HG03139 (cell line): ENCODE data around the gene C22orf15.
"Not testable (repeated sequence)": the region's sequence is repeated elsewhere in the genome, so short reads cannot be mapped to it uniquely, and the experiment has no call there.

ENCODE experiments used
- ATAC-seq: cut with Tn5 transposase; IDR thresholded peaks from one replicate; pipeline ENCODE4 v1.9.1; 2021; ENCODE audit not compliant: unreplicated experiment

C22orf15 gene

DNA sequence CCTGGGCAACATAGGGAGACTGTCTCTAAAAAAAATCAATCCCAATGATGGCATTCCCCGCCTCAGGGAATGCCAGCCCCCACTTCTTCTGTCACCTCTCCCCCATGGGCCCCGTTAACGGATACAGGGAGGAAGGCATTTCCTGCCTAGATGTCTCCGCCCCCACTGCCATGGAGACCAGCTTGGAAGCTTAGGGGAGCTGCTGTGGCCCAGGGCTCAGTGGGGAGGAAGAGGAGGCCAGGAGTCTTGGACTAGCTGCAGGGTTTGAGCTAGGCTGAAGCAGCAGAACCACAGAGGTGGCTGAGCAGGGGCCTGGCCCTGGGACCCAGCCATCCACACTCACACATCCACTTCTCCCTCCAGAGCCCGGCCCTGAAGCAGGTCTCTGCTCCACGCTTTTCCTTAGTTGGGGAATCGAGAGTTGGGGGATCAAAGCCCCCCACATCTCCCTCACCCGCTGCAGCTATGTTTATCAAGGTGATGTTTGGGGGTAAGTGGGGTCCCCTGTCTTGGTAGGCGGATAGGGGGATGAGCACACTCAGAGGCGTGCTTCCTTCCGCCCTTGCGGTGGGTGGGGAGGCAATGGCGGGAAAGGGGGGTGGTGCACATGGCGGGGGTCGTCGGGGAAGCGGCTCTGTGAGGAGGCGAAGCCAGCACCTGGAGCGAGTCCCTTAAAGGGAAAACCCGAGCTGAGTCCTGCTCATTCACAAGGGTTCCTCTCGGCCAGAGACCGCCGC, at the start of gene C22orf15:
C22orf15 (plus strand) TSS at position 149 of the 737 bp plus-strand sequence; CDS start at position 466, 317 bp downstream.
- ATAC-seq: no peak

DNA sequence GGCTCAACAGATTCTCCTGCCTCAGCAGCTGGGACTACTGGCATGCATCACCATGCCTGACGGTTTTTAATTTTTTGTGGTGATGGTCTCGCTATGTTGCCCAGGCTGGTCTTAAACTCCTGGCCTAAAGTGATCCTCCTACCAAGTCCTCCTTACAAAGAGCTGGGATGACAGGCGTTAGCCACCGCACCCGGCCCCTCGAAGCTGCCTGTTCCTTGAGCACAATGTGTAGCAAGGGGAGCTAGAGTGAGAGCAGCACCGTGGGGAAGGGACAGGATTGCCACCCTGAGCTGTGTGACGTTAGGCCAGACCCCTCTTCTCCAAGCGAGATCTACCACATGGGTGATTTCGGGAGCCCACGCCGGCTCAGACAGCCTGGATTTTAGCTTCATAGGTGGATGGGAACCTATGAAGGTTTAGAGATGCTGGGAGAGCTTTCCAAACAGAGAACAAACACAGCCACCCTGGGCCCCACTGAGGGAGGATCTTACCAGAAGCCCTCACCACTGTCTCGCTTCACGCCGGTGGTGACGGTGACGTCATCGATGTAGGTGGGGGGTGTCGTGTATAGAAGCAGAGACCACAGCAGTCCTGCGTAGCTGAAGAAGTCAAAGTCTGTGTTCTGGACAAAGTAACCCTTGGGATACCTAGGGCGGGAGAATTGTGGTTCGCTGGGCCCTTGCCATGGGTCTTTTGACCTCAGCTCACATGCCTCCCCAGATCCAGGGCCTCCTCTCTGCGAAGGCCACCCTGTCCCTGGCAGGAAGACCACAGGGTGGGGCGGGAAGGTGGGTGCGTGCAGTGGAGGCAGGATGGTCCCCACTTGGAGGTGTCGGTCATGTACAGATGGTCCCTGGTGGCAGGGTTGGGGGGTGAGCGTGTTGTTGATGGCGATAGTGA, 48.8 kb upstream of the C22orf15 start:
- no peak for ATAC-seq

DNA sequence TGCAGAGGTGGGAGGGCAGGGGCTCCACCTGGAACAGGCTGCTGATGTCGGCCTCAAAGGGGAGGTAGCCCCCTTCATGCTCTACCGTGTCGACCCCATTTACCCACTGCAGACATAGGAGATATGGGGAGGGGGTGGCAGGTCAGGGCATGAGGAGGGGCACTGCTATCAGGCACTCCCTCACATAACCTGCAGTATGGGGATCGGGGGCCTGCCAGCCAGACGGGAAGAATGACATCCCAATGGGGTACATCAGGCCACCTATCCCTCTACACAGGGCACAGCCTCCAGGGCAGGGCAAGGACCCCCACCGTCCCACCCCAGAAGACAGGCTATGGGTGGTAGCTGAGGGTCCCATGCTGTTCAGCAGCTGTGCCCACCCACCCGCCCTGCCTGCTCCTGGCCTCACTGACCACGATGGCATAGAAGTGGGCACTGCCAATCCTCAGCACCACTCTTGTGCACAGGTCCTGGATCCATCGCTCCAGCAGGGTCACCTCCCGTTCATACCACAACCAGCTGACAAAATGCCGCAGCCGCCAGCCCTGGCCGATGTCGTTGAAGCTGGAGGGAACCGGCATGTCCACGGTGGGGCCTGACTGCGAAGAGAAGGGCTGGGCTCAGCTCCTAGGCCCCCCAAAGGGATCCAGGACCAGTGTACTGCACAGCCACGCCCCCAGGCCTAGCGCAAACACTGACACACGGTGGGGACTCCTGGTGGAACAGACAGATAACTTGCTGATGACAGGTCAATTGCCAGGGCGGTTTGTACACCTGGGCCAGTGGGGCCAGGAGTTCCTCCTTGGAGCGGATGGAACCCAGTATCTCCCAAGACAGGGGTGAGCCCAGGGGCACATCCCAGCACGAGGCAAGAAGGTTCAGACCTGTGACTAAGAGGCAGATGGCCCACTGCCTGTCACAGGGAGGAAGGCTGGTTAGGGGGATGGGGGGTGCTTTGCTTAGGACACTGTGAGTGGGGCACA, 47.9 kb upstream of the C22orf15 start:
- ATAC-seq: no peak

DNA sequence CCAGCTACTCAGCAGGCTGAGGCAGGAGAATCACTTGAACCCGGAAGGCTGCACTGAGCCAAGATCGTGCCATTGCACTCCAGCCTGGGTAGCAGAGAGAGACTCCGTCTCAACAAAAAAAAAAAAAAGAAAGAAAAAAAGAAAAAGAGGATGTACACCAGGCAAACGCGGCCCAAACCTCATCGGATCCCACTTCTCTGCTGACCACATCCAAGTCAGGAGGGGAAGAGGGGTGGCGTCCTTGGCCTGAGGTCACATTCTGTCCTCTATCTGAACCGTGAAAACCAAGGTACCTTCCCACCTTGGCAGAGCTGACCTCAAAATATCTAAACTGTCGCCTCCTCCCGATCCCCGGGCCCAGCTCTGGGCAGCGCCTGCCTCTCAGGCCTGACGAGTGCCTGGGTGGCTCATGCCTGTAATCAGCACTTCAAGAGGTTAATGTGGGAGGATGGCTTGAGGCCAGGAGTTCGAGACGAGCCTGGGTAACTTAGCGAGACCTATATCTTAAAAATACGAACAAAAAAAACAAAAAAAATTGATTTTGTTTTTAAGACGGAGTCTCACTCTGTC, 46.9 kb upstream of the C22orf15 start:
- ATAC-seq: no peak

DNA sequence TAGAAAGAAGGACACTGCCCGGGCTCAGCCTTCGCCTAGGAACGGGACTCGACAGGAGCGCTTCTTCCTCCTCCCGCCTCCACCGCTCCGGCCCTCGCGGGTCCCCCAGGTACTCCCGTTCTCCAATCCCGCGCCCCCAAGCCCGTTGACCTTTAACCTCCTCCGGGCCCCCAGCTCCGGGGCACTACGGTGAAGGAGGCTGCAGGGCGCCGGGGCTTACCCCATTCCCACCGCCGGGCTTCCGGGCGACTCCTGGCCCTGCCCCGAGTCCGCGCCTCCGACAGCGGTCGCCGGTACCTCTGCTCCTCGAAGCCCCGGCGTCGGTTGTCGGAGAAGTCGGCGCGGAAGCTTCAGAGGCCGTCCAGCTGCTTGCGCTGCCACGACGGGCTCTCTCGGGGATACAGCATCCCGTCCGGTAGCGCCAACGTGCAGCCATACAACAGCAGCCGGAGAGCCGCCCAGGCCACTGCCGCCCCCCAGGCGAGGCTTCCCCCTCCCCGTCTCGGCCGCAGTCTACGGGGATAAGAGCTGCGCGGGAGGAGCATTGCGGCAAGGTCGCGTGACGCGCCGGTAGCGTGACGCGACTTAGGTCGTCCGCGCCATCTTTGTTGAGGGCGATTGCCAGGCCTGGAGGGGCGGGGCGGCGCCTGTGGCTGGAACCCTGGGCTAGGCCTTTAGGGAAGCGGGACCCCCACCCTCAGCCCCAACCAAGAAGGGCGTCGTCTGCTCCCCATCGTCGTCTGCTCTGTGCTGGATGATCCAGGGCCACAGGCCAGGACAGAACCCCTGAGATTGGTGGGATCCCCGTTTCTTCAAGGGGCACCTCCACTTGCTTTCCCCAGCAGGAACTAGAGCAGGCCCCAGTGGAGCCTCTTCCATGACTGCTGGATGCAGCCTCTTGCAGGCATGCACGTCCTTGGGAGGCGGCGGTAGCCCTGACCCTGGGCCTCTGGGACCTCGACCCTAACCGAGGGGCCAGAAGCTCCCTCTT, 45.7 kb upstream of the C22orf15 start:
- no peak for ATAC-seq

GRCh38 chr22:23718371-23719165, 44.2 kb upstream of the C22orf15 start:
- no peak for ATAC-seq

DNA sequence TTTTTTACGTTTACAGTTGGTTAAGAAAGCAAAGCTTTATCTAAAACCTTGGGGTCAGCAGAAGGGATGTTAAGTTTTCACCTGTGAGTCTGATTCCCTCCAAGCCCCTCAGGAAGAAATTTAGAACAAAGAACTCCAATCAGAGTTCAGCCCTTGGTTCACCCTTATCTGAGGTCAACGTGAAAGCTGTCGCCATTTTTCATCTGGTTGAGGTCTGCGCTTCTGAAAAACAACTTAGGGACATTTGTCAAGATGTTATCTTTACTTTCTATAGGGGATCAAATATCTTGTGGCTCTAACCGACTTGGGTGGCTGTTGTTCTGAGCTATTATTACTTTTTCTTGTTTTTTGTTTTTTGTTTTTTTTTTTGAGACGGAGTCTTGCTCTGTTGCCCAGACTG, 41.9 kb upstream of the C22orf15 start:
- no peak for ATAC-seq

DNA sequence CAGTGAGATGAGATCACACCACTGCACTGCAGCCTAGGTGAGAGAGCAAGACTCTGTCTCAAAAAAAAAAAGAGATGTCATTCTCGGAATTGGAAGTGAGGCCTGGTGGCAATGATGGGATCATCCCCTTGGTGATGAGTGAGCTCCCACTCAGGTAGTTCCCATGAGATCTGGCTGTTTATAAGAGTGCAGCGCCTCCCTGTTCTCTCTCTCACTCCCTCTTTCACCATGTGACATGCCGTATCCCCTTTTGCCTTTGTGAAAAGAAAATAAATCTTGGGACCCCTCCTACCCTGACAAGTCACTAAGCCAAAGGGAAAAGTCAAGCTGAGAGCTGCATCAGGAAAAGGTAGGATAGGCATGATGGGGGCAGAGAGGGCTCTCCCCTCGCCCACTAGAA, 40.6 kb upstream of the C22orf15 start:
- no peak for ATAC-seq

GRCh38 chr22:23722724-23723123, 40.1 kb upstream of the C22orf15 start:
- no peak for ATAC-seq

DNA sequence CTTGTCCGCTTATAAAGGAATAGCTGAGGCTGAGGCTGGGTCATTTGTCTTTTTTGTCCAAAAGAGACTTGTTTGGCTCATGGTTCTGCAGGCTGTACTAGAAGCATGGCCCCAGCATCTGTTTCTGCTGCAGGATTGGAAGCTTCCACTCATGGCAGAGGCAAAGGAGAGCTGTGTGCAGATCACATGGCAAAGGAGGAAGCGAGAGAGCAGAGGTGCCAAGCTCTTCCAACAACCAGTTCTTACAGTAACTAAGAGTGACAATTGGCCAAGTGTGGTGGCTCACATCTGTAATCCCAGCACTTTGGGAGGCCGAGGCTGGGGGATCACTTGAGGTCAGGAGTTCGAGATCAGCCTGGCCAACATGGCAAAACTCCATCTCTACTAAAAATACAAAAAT, 34.7 kb upstream of the C22orf15 start:
- ATAC-seq: not testable (repeated sequence)

- ATAC-seq: no peak
Measured at GRCh38 chr22:23737696-23738095, 25.1 kb upstream of the C22orf15 start.

- ATAC-seq: no peak
Measured at GRCh38 chr22:23742505-23743264, 20.1 kb upstream of the C22orf15 start.

- ATAC-seq: no peak
Measured at GRCh38 chr22:23743303-23743705, 19.5 kb upstream of the C22orf15 start.

- no peak for ATAC-seq
Measured at GRCh38 chr22:23744001-23744400, 18.8 kb upstream of the C22orf15 start.

DNA sequence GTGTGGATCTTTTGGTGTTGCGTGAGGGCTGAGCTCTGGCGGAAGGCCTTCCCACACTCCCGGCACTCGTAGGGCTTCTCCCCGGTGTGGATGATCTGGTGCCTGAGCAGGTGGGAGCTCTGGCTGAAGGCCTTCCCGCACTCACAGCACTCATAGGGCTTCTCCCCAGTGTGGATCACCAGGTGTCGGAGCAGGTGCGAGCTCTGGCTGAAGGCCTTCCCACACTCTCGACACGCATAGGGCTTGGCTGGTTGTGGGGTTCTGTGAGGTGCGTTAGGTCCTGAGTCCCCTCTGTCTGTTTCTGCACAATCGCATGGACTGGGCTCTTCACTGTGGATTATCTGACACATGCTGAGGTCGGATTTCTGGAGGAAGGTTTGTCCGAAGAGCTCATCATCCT, 18.3 kb upstream of the C22orf15 start:
- no peak for ATAC-seq

GRCh38 chr22:23745791-23746190, 17.0 kb upstream of the C22orf15 start:
- no peak for ATAC-seq

GRCh38 chr22:23749841-23750301, 12.9 kb upstream of the C22orf15 start:
- no peak for ATAC-seq

DNA sequence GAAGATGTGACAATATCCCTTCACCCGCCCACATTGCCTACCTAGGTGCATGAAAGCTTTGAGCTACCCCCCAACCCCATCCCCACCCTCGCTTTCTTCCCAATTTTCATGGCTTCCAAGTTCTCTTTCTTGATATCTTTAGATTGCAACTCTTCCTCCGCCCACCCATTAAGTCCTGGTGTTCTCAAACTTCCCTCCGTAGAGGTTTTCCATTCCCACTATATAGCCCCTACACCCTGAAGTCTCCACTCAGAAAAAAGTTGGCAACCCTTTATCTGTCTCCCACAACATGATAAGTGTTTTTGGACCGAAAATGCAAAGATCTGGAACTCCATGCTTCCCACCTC, 12.4 kb upstream of the C22orf15 start:
- ATAC-seq: no peak
